Lung (tissue), 12 donors: ENCODE results near the gene SLC25A41. TPM values are rescaled to one million over a fixed set of nuclear protein-coding genes. Genes with fewer than 3 reads are reported as not detected.

ENCODE experiments used
- ATAC-seq: fragments of 200-7000 bp; cut with Tn5 transposase; one replicate; pipeline ENCODE4 v1.9.1; 2020; ENCODE audit warnings: moderate number of reproducible peaks; ENCODE audit not compliant: insufficient read depth, low FRiP score
- DNase-seq, 3 donors: peaks; one replicate each; pipeline ENCODE4 v3.0.0-alpha.2; 2013 to 2017
- H3K27ac ChIP-seq, 2 donors: one replicate each; pipeline ENCODE4 v1.5.1; 2013; ENCODE audit warnings: mild to moderate bottlenecking in 2 of 2, moderate library complexity in 2 of 2, control low read depth in 1 of 2, inconsistent platforms in 1 of 2, low read depth in 1 of 2, low read length in 1 of 2
- H3K27me3 ChIP-seq, 3 donors: one replicate each; pipeline ENCODE4 v1.5.1; 2013; ENCODE audit warnings: low read length in 2 of 3; ENCODE audit not compliant: control insufficient read depth in 3 of 3, insufficient read depth in 3 of 3
- H3K36me3 ChIP-seq, 4 donors: one replicate each; pipeline ENCODE4 v1.5.1; 2013; ENCODE audit warnings: low read length in 4 of 4, mild to moderate bottlenecking in 1 of 4, moderate library complexity in 1 of 4; ENCODE audit not compliant: control insufficient read depth in 4 of 4, insufficient read depth in 4 of 4
- H3K4me1 ChIP-seq, 5 donors: one replicate each; pipeline ENCODE4 v1.5.1; 2013; ENCODE audit warnings: low read length in 5 of 5, mild to moderate bottlenecking in 2 of 5, moderate library complexity in 1 of 5; ENCODE audit not compliant: control insufficient read depth in 5 of 5, insufficient read depth in 5 of 5
- H3K4me3 ChIP-seq: one replicate; pipeline ENCODE4 v1.5.1; 2013; ENCODE audit warnings: mild to moderate bottlenecking, control low read depth, moderate library complexity
- H3K9ac ChIP-seq, 2 donors: one replicate each; pipeline ENCODE4 v1.5.1; 2013; ENCODE audit warnings: low read length in 2 of 2, control low read depth in 1 of 2; ENCODE audit not compliant: insufficient read depth in 1 of 2
- H3K9me3 ChIP-seq, 4 donors: one replicate each; pipeline ENCODE4 v1.5.1; 2013; ENCODE audit warnings: low read length in 3 of 4, mild to moderate bottlenecking in 1 of 4, moderate library complexity in 1 of 4; ENCODE audit not compliant: control insufficient read depth in 4 of 4, insufficient read depth in 3 of 4
- WGBS, 2 donors: extraction: QIAGEN DNeasy Blood & Tissue Kit; methylation state at CpG; one replicate each; pipeline ENCODE4 v1.1.7; 2013; 5-methylcytosine and 5-hydroxymethylcytosine counted together
- polyA plus RNA-seq, 2 donors: library from polyadenylated mRNA; stranded (reverse); fragments of 200-250 nt; gene quantifications; one replicate each; pipeline ENCODE4 v1.2.1, GENCODE V29; 2013
- total RNA-seq, 2 donors: library from RNA; depleted of rRNA in 1 of 2; stranded (reverse); fragments of >200 nt in 1 of 2; gene quantifications; one replicate each; pipeline ENCODE4 v1.2.1, GENCODE V29; 2014 to 2021
- TF ChIP-seq, protein P1 (sequence below): IDR thresholded peaks from 2 replicates; pipeline ENCODE4 v1.5.1; 2012; ENCODE audit warnings: mild to moderate bottlenecking; ENCODE audit errors: control extremely low read depth, extremely low read depth
- donor health status: control.
- donor health status: control.
- donor health status: Bipolar disorder and iron deficiency.
- donor health status: healthy.
- donor health status: DM: yes; HTN: yes; CAD: no.

Gene SLC25A41
- total and polyA plus RNA-seq, 4 donors = 0.10 to 0.43 (median 0.28) TPM; not detected in 1

DNA sequence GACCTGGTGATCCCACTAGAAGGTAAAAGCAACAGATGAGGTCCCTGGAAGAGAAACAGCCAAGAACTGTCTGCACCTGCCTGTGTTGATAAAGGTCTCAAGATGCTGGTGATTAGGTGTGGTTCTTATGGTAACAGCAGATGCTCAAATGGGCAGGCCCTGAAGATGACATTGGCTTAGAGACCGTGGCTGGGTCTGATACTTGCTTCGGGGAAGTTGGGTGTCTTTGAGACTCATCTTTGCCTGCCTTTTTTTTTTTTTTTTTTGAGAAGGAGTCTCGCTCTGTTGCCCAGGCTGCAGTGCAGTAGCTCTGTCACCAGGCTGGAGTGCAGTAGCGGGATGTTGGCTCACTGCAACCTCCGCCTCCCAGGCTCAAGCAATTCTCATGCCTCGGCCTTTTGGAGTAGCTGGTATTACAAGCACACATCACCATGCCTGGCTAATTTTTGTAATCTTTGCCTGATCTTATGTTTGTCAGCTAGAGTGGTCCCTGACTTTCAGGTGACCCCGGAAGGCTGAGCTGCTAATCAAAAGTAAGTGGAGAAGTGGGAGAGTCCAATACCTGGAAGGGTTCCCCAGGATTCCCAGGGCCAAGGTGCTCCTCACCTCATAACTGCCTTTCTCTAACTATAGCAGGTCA lies 18.1 kb upstream of the SLC25A41 start:
- TF ChIP-seq, protein P1, sequence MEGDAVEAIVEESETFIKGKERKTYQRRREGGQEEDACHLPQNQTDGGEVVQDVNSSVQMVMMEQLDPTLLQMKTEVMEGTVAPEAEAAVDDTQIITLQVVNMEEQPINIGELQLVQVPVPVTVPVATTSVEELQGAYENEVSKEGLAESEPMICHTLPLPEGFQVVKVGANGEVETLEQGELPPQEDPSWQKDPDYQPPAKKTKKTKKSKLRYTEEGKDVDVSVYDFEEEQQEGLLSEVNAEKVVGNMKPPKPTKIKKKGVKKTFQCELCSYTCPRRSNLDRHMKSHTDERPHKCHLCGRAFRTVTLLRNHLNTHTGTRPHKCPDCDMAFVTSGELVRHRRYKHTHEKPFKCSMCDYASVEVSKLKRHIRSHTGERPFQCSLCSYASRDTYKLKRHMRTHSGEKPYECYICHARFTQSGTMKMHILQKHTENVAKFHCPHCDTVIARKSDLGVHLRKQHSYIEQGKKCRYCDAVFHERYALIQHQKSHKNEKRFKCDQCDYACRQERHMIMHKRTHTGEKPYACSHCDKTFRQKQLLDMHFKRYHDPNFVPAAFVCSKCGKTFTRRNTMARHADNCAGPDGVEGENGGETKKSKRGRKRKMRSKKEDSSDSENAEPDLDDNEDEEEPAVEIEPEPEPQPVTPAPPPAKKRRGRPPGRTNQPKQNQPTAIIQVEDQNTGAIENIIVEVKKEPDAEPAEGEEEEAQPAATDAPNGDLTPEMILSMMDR = no peak
- WGBS, 2 donors = 91 to 95% methylated on average over 7 of the region's 7 CpGs
- DNase-seq = no peak
- no peak for ATAC-seq
- H3K4me1 ChIP-seq = no peaks in the 10 kb centered on the region
- no peak overlapping the region for H3K9ac ChIP-seq
- peaks cover 0 to 10% (median 4%) of the 10 kb centered on the region in 4 donors for H3K9me3 ChIP-seq
- no peak overlapping the region for H3K27ac ChIP-seq
- H3K27me3 ChIP-seq = no peaks in the 10 kb centered on the region
- no peak overlapping the region for H3K4me3 ChIP-seq
- peaks cover 16 to 29% (median 23%) of the 10 kb centered on the region in 4 donors for H3K36me3 ChIP-seq

DNA sequence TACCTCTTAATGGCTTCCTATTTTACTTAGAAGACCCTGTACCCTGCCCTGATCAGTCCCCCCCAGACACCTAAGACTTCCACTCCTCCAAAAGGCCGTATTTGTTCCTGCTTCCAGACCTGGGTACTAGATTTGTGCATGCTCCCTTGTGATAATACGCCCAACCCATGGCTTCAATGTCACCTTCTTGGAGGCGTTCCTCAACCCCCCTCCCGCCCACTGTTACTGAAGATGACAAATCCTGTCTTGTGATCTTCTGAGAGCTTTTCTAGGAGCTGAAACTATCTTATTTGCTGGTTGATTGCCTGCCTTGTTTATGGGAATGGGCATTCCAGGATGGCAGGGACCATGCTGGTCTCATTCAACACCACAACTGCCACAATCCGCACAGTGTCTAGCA lies 16.6 kb upstream of the SLC25A41 start:
- H3K4me1 ChIP-seq = no peaks in the 10 kb centered on the region
- ATAC-seq (no peak), DNase-seq (no peak)
- TF ChIP-seq, protein P1 = no peak
- H3K9me3 ChIP-seq = peaks cover 0 to 10% (median 5%) of the 10 kb centered on the region in 4 donors
- 95 to 97% methylated on average over 5 of the region's 5 CpGs for WGBS, 2 donors
- H3K27me3 ChIP-seq = no peaks in the 10 kb centered on the region
- H3K36me3 ChIP-seq = peaks cover 15 to 37% (median 29%) of the 10 kb centered on the region in 4 donors
- no peak overlapping the region for H3K4me3 ChIP-seq
- H3K27ac ChIP-seq = no peak overlapping the region
- no peak overlapping the region for H3K9ac ChIP-seq

DNA sequence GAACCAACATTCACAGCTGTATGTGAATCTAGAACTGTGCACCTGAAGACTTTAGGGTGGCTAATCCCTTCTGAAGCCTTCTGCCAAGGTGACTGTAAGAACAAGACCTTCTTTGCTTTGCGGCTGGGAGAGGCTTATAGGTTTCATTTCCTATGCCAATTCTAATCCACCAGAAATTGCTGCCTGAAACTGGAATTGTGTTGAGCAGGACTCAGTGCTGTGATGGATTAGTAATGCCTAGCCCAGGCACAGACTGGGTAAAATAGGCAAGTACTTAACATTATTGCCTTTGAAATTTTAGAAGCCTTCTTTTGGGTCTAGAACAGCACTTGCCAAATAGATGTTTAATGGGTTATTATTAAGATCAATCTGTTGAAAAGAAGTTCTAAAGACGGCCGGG lies 14.5 kb upstream of the SLC25A41 start:
- H3K9ac ChIP-seq = no peak overlapping the region
- ATAC-seq = no peak
- H3K4me3 ChIP-seq = no peak overlapping the region
- no peaks in the 10 kb centered on the region for H3K27me3 ChIP-seq
- H3K36me3 ChIP-seq = peaks cover 7 to 22% (median 16%) of the 10 kb centered on the region in 4 donors
- no peak for DNase-seq
- 89 to 97% methylated on average over 3 of the region's 3 CpGs for WGBS, 2 donors
- H3K9me3 ChIP-seq = peaks cover 0 to 3% (median 0%) of the 10 kb centered on the region in 4 donors
- TF ChIP-seq, protein P1 = no peak
- no peaks in the 10 kb centered on the region for H3K4me1 ChIP-seq
- H3K27ac ChIP-seq = no peak overlapping the region
